ENCODE results near the gene PROZ.

The PROZ gene

GRCh38 chr13:113120300-113121182 lies 37.9 kb upstream of the PROZ start:
- DNase-seq: no peak

GRCh38 chr13:113121183-113121927 lies 37.1 kb upstream of the PROZ start:
- no peak for DNase-seq

GRCh38 chr13:113121928-113122471 lies 36.4 kb upstream of the PROZ start:
- DNase-seq: no peak

GRCh38 chr13:113122550-113123225 lies 35.8 kb upstream of the PROZ start, which contains the start of gene F10:
TSS of gene F10 (plus strand) at chr13:113122799. CDS start at chr13:113122856, 57 bp downstream.
- DNase-seq: no peak

- DNase-seq: no peak
Observed at GRCh38 chr13:113123226-113124201, 34.9 kb upstream of the PROZ start.

- no peak for DNase-seq
Observed at GRCh38 chr13:113124211-113124970, 34.1 kb upstream of the PROZ start.

- DNase-seq: no peak
Observed at GRCh38 chr13:113125506-113126264, 32.8 kb upstream of the PROZ start.

- no peak for DNase-seq
Observed at GRCh38 chr13:113126265-113127150, 31.9 kb upstream of the PROZ start.

- DNase-seq: no peak
Observed at GRCh38 chr13:113129480-113129879, 29.0 kb upstream of the PROZ start.

GRCh38 chr13:113129921-113130750 lies 28.3 kb upstream of the PROZ start:
- no peak for DNase-seq

- no peak for DNase-seq
Observed at GRCh38 chr13:113135281-113135760, 23.1 kb upstream of the PROZ start.

- no peak for DNase-seq
Observed at GRCh38 chr13:113137691-113138298, 20.7 kb upstream of the PROZ start.

- no peak for DNase-seq
Observed at GRCh38 chr13:113138792-113139551, 19.5 kb upstream of the PROZ start.

- no peak for DNase-seq
Observed at GRCh38 chr13:113139577-113139976, 18.9 kb upstream of the PROZ start.

- no peak for DNase-seq
Observed at GRCh38 chr13:113140677-113141600, 17.5 kb upstream of the PROZ start.

GRCh38 chr13:113141601-113141970 lies 16.9 kb upstream of the PROZ start:
- DNase-seq: no peak

Data from NCI-H1105 (cell line).